Daoy (cell line): Measurements from ENCODE around the gene CFAP65. TPM values are rescaled to one million over a fixed set of nuclear protein-coding genes. Genes with fewer than 3 reads are reported as not detected.

ENCODE experiments used
- DNase-seq: peaks from one replicate; pipeline ENCODE4 v3.0.0-alpha.2; 2015; ENCODE audit warnings: low read depth
- total RNA-seq: library from RNA; depleted of rRNA; stranded (reverse); fragments of >200 nt; shearing (Covaris generic); gene quantifications from 2 replicates; pipeline ENCODE4 v1.2.3, GENCODE V29; 2014

Gene CFAP65
- total RNA-seq, 1 experiment from 2014 or later, result 0.11 TPM

- DNase-seq, result peak; percentile 50
Measured at GRCh38 chr2:218992703-218993344, 48.5 kb downstream of the CFAP65 start.

GRCh38 chr2:218992196-218992595 is 49.1 kb downstream of the CFAP65 start:
- DNase-seq, result no peak

DNA sequence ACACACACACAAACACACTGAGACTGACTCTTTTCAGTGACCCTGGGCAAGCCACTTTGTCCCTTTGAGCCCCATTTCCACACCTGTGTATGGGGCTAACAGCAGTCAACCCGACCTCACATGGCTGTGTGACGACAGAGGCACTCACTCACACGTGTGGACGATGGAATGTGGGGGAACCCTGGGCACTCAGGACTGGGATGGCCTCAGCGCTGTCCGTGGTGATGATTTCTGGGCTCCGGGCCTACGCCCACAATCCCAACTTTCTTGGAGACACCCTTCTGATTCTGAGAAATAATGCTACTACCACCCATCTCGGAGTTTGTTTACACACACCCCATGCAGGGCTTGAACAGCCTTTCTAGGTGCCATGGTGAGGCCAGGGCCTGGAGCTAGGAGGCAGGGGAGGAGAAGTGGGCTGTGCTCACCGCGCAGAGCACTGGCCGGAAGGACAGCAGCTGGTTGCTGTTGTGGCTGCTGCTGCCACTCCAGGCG is 49.6 kb downstream of the CFAP65 start:
- no peak for DNase-seq

DNA sequence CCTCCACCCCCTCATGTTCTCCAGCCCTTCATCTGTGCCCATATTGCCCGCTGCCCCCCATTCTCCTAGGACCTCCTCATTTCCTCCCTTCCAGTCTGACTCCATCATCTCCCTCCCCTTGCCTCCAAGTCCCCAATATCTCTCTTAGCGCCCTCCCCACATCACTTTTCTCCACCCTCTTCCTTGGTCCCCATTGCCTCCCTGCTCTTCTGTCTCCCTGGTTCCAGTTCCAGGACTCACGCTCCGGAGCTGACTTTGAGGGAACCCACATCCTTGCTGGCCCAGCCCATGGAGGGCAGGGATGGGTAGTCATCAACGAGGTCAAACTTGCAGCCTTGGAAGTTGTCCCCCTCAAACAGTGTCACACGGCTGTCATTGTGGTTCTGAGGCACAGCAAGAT is 50.7 kb downstream of the CFAP65 start:
- no peak for DNase-seq

DNA sequence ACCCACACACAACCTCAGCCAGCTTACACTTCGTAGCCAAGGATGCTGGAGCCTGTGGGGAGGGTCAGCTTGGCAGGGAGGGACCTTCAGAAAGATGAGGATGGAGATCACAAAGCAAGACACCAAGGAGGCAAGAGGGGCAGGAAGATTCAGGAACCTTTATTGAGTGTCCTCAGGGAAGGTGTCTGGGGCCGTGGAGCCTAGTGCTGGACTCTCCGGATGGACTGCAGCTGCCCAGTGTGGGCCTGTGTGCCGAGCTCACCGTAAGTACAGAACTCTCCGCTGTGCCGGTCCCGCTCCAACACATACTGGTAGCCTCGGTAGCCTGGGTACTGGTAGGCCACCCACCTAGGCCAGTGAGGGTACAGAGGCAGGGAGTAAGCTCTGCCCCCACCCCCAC is 51.3 kb downstream of the CFAP65 start:
- DNase-seq, result no peak

DNA sequence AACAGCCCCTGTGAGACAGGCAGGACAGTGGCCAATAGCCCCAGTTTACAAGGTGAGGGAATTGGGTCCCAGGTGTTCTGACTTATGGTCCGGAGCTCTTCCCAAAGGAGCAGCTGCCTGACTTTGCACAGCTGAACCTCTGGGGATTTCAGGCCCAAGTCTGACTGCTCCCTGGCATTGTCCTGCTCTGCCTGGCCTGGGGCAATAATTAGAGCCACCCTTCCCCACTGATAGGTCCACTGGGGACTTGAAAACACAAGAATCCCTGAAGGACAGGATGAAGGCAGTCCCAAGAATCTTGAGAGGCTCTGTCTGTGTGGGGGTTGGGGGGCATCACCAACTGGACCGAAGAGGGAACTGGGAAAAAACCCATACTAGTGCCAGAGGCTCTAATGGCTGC is 52.7 kb downstream of the CFAP65 start:
- DNase-seq, result no peak

GRCh38 chr2:218988164-218988563 is 53.2 kb downstream of the CFAP65 start:
- no peak for DNase-seq

GRCh38 chr2:218986148-218986761 is 55.1 kb downstream of the CFAP65 start:
- no peak for DNase-seq

DNA sequence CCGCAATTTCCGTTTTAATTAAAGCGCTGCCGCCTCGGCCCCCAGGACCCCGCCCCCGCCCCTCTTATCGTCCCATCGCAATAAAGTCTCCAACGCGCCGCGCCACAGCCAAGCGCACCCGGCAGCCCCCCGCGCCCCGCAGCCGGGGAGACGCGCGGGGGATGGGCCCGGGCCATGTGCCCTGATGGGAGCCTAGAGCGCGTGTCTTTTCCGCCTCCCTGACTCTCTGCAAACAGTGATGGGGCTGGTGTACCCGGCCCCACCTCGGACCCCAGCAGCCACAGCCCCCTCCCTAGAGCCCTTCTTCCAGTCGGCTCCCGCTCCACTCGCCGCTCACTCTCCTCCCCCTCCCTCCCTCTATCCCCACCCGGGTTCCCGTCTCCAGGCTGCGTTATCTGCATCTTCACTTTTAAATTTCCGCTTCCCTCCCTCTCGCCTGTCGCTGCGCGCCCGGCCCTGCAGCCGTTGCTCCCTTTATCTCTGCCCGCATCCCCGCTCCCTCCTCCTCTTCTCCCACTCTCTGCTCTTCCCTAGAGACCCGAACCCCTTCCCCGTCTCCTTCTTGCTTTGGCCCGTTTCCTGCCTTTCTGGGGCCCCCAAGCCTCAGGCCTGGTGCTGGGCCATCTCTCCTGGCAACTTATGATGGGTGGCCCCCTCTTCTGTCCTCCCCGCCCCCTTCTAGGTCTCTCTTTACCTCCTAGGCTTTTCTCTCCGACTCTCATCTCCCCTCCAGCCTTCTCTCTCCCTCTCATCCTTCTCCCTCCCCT is 55.8 kb downstream of the CFAP65 start:
- DNase-seq, result no peak

DNA sequence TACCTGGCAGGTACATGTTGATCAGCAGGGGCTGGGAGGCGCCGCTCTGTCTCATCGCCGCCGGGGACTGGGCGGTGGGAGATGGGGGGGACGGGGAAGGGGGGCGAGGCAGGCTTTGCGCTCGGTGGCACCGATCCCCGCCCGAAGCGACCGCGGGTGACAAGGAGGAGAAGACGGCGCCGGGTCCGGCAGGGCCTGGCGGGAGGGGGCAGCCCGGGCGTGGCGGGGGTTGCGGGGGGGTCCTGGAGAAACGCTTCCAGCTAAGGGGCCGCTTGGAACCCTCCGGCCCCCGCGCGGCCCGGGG is 56.3 kb downstream of the CFAP65 start, which contains the start of gene FEV:
TSS of gene FEV (minus strand) at position 164 of the 304 bp plus-strand sequence. CDS start at position 55, 109 bp downstream.
- no peak for DNase-seq

DNA sequence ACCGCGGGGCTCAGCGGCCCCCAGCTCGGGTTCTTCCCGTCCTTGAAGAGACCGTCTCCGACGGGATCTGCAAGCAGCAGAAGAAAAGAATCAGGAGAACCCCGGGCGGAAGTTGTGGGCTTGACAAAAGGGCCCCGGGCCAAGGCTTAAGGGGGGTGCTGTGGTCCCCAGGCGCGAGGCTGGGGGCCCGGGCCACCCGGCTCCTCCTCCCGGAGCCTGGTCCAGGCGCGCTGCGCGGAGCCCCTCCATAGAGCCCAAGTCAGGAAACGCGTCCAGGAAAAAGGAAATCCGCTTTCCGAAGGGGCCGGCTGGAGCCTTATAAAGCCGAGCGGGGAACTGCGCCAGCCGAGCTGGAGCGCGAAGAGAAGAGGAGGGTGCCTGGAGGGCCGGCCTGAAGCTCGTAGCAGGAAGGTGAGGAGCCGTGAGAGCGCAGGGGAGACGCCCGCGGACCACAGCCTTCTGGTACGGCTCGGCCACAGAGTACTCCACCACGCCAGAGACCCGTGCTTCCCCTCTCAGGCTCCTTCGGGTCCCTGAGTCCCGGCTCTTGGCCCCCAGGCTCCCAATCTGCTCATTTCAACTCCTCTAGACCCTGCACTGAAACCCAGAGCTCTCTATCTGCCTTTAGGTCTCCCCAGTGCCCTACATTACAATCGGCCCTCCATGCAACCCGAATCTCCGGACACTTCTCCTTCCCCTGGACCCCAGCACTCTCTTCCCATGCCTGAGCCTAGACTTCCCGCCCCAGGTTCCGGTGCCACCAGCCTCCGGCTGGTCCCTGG is 56.9 kb downstream of the CFAP65 start:
- peak; percentile 45 for DNase-seq

DNA sequence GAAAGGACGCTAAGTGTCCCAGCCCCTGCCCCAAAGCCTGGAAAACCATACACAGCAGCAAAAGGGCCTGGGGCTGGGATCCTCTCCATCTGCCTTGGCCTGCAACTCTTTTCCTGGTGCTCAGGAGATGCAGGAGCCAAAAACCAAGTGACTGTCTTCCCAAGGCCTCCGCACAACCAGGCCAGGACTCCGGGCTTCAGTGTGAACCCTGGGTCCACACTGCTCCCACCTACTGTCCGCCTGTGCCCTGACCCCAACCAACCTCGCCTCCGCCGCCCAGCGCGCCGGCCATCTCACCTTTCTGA is 57.4 kb downstream of the CFAP65 start:
- DNase-seq, result no peak

GRCh38 chr2:218983263-218983933 is 57.9 kb downstream of the CFAP65 start:
- DNase-seq, result no peak

DNA sequence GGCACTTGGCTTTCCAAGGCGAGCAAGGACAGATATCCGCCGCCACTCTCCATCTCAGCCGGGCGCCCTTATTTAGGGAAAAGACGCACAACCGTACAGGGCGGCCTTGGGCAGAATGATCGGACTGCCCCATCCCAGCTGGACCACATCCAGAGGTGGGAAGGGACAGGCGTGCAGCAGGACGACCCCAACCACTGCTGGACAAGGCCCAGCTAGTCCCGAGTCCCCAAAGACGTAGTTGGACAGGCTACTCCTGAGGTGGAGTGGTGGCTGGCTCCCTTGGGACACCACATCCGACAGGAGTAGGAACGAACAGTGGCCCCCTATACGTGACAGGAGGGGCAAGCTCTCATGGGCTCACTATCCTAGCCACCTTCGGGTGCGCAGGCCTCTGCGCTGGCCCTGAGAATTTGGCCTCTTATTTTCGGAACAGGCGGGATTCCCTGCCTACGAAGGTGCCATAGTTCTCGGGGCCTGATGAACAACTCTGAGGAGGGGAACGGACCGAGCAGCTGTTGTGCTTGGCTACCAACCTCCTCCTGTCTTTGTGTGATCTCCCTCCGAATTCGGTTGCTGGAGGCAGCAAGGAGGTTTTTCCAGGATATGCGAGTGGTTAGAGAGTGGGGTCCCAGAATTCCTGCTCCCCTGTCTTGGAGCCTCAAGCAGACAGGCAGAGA is 58.6 kb downstream of the CFAP65 start:
- DNase-seq, result no peak

DNA sequence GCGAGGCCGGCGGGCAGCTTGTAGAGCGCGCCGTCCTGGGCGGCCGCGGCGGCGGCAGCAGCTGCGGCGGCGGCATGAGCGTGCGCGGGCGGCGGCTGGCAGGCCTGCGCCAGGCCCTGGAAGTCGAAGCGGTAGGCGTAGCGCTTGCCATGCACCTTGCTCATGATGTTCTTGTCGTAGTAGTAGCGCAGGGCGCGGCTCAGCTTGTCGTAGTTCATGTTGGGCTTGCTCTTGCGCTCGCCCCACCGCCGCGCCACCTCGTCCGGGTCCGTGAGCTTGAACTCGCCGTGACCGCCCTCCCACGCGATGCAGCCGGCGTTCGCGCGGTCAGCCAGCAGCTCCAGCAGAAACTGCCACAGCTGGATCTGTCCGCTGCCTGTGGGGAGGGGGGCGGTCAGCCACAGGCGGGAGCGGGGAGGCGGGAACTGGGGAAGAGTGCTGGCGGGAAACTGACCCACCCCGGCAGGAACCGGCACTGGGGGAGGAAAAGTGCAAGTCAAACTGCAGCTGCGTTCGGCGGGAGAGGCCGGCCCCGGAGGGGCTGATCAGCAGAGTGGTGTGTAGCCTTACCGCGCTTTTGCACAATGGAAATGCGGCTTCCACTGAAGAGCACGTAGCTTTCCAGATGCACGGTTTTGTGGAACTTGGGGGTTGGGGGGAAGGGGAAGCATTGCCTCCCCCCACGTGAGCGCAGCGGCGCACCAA is 59.3 kb downstream of the CFAP65 start:
- peak; percentile 51 for DNase-seq

DNA sequence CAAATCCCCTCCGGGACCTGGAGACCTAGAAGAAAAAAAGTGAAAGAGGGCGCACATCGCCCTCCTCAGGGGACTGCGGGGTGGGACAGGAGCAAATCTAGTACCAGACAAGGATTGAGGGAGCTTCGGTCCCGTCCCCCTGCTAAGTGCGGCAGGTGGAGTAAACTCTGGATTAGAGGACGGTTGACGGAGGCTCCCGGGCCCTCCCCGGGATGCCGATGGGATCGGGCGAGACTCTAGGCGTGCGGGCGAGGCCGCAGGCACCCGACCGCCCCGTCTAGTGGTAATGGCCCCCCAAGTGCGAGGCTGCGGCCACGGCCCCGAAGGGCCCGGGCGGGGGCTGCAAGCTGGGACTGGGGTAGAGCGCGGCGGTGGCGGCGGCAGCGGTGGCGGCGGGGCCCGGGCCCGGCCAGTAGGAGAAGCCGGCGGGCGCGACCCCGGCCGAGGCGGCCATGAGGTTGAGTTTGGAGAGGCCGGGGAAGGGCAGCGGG is 59.9 kb downstream of the CFAP65 start:
- DNase-seq, result no peak

- no peak for DNase-seq
Measured at GRCh38 chr2:218980735-218981389, 60.5 kb downstream of the CFAP65 start.

DNA sequence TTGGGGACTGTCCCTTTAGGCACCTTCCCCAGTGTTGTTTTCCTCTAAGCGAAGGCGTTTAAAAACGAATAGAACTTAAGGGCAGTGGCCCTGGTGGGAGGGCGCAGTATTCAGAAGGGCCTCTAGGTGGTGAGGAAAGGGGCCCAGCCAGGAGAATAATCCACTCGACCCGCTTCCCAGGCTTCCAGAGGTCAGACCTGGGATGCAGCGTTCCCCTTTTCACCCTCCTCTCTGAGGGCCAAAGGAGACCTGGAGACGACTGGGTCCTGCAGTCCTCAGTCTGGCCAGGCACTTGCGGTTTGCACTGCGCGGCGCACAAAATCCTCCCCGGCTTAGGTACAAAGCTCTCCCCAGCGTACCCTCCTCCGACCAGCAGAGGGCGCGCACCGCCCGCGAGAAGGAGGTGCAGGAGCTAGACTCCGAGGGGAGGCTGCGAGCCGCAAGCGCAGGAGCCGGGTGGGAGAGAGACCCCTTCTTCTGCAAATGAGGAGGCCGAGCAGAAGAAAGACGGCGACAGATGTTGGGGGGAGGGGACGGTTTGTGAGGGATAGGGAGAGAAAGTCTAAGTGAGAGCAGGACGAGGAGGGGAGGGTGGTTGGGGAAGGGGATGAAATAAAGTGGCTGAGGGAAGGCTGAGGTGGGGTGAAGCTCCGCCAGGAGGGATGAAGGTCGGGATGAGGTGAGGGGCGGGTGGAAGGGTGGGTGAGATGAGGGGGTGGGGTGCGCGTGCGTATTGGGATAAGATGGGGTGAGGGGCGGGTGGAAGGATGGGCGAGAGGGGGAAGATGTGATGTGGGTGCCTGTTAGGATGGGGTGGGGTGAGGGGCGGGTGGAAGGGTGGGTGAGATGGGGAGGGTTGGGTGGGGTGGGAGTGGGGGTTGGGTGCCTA is 61.2 kb downstream of the CFAP65 start:
- DNase-seq, result peak; percentile 88
